Mesenchymal stem cell (in vitro differentiated cells and primary cell): Measurements from ENCODE around the gene TRHDE.
A peak's percentile ranks its signal among the peaks of the same experiment; 100 is the strongest.

Experiments used
- DNase-seq: peaks from one replicate; pipeline ENCODE4 v3.0.0-alpha.2; 2013
- H2AFZ ChIP-seq: one replicate; pipeline ENCODE4 v1.6.1; 2013; ENCODE audit warnings: low read depth, mild to moderate bottlenecking, control low read depth, inconsistent platforms, low read length, moderate library complexity
- H2AK5ac ChIP-seq: 2 replicates; pipeline ENCODE4 v1.6.1; 2013; ENCODE audit warnings: low read length, moderate library complexity, mild to moderate bottlenecking, inconsistent platforms; ENCODE audit not compliant: severe bottlenecking
- H2BK120ac ChIP-seq: one replicate; pipeline ENCODE4 v1.6.1; 2013; ENCODE audit warnings: low read depth, mild to moderate bottlenecking, inconsistent platforms, low read length, moderate library complexity
- H2BK12ac ChIP-seq, 2 experiments: one replicate each; pipeline ENCODE4 v1.6.1; 2013; ENCODE audit warnings: inconsistent platforms in 2 of 2, low read length in 2 of 2, mild to moderate bottlenecking in 2 of 2, moderate library complexity in 2 of 2, control low read depth in 1 of 2
- H2BK15ac ChIP-seq: one replicate; pipeline ENCODE4 v1.6.1; 2013; ENCODE audit warnings: mild to moderate bottlenecking, low read depth, inconsistent platforms; ENCODE audit not compliant: poor library complexity, severe bottlenecking
- H2BK5ac ChIP-seq: 2 replicates; pipeline ENCODE4 v1.6.1; 2013; ENCODE audit warnings: low read depth, mild to moderate bottlenecking, low read length, control low read depth, inconsistent platforms; ENCODE audit not compliant: poor library complexity, severe bottlenecking
- H3K14ac ChIP-seq, 2 experiments: one replicate each; pipeline ENCODE4 v1.6.1; 2013; ENCODE audit warnings: inconsistent platforms in 2 of 2, low read length in 2 of 2, control low read depth in 1 of 2, mild to moderate bottlenecking in 1 of 2, moderate library complexity in 1 of 2
- H3K18ac ChIP-seq, 2 experiments: one replicate each; pipeline ENCODE4 v1.6.1; 2013; ENCODE audit warnings: inconsistent platforms in 2 of 2, low read length in 2 of 2, control low read depth in 1 of 2, low read depth in 1 of 2, mild to moderate bottlenecking in 1 of 2
- H3K23ac ChIP-seq, 2 experiments: one replicate each; pipeline ENCODE4 v1.6.1; 2013; ENCODE audit warnings: inconsistent platforms in 2 of 2, low read length in 2 of 2, mild to moderate bottlenecking in 2 of 2, moderate library complexity in 2 of 2, control low read depth in 1 of 2
- H3K27ac ChIP-seq: 2 replicates; pipeline ENCODE4 v1.5.1; 2013; ENCODE audit warnings: mild to moderate bottlenecking, moderate library complexity, low read length, control low read depth, inconsistent platforms; ENCODE audit not compliant: poor library complexity, severe bottlenecking
- H3K27me3 ChIP-seq, 2 experiments: 2 replicates each; pipeline versions ENCODE4 v1.6.1 to v1.7.0; 2013; ENCODE audit warnings: low read length in 2 of 2, mild to moderate bottlenecking in 2 of 2, moderate library complexity in 2 of 2, control low read depth in 1 of 2, inconsistent platforms in 1 of 2; ENCODE audit not compliant: control insufficient read depth in 1 of 2, insufficient read depth in 1 of 2
- H3K36me3 ChIP-seq, 2 experiments: 2 replicates each; pipeline versions ENCODE4 v1.6.1 to v1.7.0; 2013; ENCODE audit warnings: low read length in 2 of 2, control low read depth in 1 of 2, inconsistent platforms in 1 of 2, low read depth in 1 of 2, mild to moderate bottlenecking in 1 of 2; ENCODE audit not compliant: insufficient read depth in 2 of 2, control insufficient read depth in 1 of 2
- H3K4ac ChIP-seq, 2 experiments: one replicate each; pipeline ENCODE4 v1.6.1; 2013; ENCODE audit warnings: inconsistent platforms in 2 of 2, low read length in 2 of 2, mild to moderate bottlenecking in 2 of 2, moderate library complexity in 2 of 2, control low read depth in 1 of 2, low read depth in 1 of 2
- H3K4me1 ChIP-seq: 2 replicates; pipeline ENCODE4 v1.6.1; 2013; ENCODE audit warnings: low read depth, low read length, control low read depth; ENCODE audit not compliant: control insufficient read depth, insufficient read depth
- H3K4me2 ChIP-seq: 2 replicates; pipeline ENCODE4 v1.6.1; 2013; ENCODE audit warnings: low read length, mild to moderate bottlenecking, inconsistent platforms; ENCODE audit not compliant: poor library complexity, severe bottlenecking
- H3K4me3 ChIP-seq, 2 experiments: 2 replicates each; pipeline versions ENCODE4 v1.5.1 to v1.7.0; 2013; ENCODE audit warnings: low read length in 2 of 2, mild to moderate bottlenecking in 2 of 2, control low read depth in 1 of 2, low read depth in 1 of 2; ENCODE audit not compliant: insufficient read depth in 1 of 2
- H3K79me1 ChIP-seq: replicated peaks from 2 replicates; pipeline ENCODE4 v1.6.1; 2013; ENCODE audit warnings: mild to moderate bottlenecking, control low read depth, low read length, inconsistent platforms; ENCODE audit not compliant: poor library complexity, severe bottlenecking
- H3K9ac ChIP-seq: 2 replicates; pipeline ENCODE4 v1.7.0; 2013; ENCODE audit warnings: mild to moderate bottlenecking, low read length, moderate library complexity
- H3K9me3 ChIP-seq: 2 replicates; pipeline ENCODE4 v1.7.0; 2013; ENCODE audit warnings: mild to moderate bottlenecking, low read length; ENCODE audit not compliant: control insufficient read depth
- H4K8ac ChIP-seq: one replicate; pipeline ENCODE4 v1.6.1; 2013; ENCODE audit warnings: inconsistent platforms, mild to moderate bottlenecking, low read length, moderate library complexity
- H4K91ac ChIP-seq: one replicate; pipeline ENCODE4 v1.6.1; 2013; ENCODE audit warnings: mild to moderate bottlenecking, low read length, inconsistent platforms
- WGBS: methylation state at CpG from one replicate; pipeline ENCODE4 v1.1.7; 2013; ENCODE audit warnings: mixed read lengths; 5-methylcytosine and 5-hydroxymethylcytosine counted together

Gene TRHDE

DNA sequence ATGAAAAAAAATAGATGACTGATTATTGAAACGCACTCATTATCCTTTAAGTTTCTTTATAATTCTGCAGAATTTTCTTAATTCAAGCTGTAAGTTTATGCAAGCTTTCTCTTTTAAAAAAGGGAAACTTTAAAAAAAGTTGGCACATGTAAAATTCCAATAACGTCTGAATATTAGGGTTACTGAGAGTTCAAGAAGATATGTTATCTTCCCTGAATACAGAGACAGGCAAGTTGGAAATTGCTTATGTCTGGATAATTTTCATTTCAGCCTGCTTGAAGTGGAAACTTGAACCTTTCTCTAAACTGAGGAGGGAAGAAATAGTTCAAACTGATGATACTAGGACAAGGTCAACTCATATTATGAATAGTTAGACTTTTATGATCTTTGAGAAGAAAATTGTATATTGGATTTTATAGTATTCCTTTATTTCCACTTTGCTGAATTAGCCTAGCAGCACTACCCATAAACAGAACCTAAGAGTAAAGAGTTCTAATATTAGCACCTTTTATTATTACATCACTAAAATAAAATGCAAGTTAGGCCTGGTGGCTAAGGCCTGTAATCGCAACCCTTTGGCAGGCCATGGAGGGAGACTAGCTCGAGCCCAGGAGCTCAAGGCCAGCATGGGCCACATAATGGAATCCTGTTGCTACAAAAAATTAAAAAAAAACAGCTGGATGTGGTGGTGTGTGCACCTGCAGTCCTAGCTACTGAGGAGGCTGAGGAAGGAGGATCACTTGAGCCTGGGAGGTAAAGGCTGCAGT is 288.0 kb downstream of the TRHDE start:
- H3K23ac ChIP-seq: no peak overlapping the region
- H3K4me3 ChIP-seq: no peak overlapping the region
- no peak overlapping the region for H3K4ac ChIP-seq
- H2BK5ac ChIP-seq: no peak overlapping the region
- no peaks in the 10 kb centered on the region for H3K9me3 ChIP-seq
- no peaks in the 10 kb centered on the region for H3K36me3 ChIP-seq
- peaks cover 2% of the 10 kb centered on the region for H3K4me1 ChIP-seq
- no peak overlapping the region for H2AFZ ChIP-seq
- H3K4me2 ChIP-seq: no peak overlapping the region
- H3K9ac ChIP-seq: no peak overlapping the region
- H3K18ac ChIP-seq: no peak overlapping the region
- H4K8ac ChIP-seq: no peak overlapping the region
- H2AK5ac ChIP-seq: no peak overlapping the region
- no peak overlapping the region for H3K14ac ChIP-seq
- no peaks in the 10 kb centered on the region for H3K27me3 ChIP-seq
- 90% methylated on average over 3 of the region's 4 CpGs for WGBS
- DNase-seq: no peak
- H3K27ac ChIP-seq: no peak overlapping the region
- no peak overlapping the region for H2BK12ac ChIP-seq
- no peak overlapping the region for H2BK120ac ChIP-seq
- no peak overlapping the region for H4K91ac ChIP-seq
- no peaks in the 10 kb centered on the region for H3K79me1 ChIP-seq
- H2BK15ac ChIP-seq: no peak overlapping the region

DNA sequence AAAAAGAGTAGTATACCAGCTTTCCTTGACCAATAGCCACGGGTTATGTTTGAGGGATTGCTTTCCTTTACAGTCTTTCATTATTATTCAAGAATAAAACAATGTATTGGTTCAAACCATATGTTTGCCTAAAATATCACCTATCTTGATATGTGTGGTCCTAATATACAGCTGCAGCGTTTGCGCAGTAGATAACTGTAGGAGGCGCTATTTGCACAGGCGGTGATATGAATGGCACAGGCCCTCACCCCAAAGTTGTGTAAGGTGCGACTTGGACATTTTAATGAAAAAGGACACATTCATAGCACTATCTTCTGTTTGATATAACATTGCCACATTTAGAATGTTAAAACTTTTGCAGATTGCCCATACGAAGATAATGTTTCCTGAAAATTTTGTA is 298.4 kb downstream of the TRHDE start:
- DNase-seq: peak; percentile 4
- no peaks in the 10 kb centered on the region for H3K4me1 ChIP-seq
- 68% methylated on average over 3 of the region's 7 CpGs for WGBS

DNA sequence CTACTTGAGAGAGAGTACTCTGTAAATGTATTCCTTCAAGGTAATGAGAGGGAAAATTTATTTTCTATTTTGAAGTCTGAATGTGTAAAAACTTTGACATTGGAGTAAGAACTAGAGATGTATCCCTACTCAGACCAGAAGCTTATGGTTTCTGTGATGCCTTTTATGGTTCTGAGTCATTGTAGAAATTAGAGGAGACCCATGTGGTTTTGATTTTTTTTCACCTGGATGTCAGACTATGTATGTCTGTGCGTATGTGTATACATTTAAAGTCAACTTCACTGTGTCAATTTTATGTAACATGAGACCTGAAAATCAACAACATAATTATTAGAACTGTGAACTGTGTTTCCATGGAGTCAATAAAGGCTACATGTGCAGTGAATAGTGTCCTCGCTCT is 302.0 kb downstream of the TRHDE start:
- Histone ChIP-seq H2BK120ac (no peak overlapping the region), H3K27me3 (no peaks in the 10 kb centered on the region), H3K4me2 (no peak overlapping the region), H2AFZ (no peak overlapping the region), H3K4ac (no peak overlapping the region), H3K36me3 (no peaks in the 10 kb centered on the region), H2BK15ac (no peak overlapping the region), H3K9ac (no peak overlapping the region), H2AK5ac (no peak overlapping the region), H3K23ac (no peak overlapping the region), H4K8ac (no peak overlapping the region), H3K79me1 (no peaks in the 10 kb centered on the region), H2BK12ac (no peak overlapping the region), H3K4me1 (peaks cover 1% of the 10 kb centered on the region), H4K91ac (no peak overlapping the region), H3K4me3 (no peak overlapping the region), H3K18ac (no peak overlapping the region), H2BK5ac (no peak overlapping the region), H3K9me3 (no peaks in the 10 kb centered on the region), H3K14ac (no peak overlapping the region), H3K27ac (no peak overlapping the region)
- no CpG with 5 or more reads among the region's 2 CpGs for WGBS
- no peak for DNase-seq

More for the DNA sequence above, 298.4 kb downstream of the TRHDE start:
- no peak overlapping the region for H3K27ac ChIP-seq
- H2BK5ac ChIP-seq: no peak overlapping the region
- H2BK12ac ChIP-seq: no peak overlapping the region
- no peaks in the 10 kb centered on the region for H3K9me3 ChIP-seq
- H3K23ac ChIP-seq: no peak overlapping the region
- H4K8ac ChIP-seq: no peak overlapping the region
- H2BK120ac ChIP-seq: no peak overlapping the region
- no peak overlapping the region for H3K9ac ChIP-seq
- no peaks in the 10 kb centered on the region for H3K27me3 ChIP-seq
- H4K91ac ChIP-seq: no peak overlapping the region
- no peak overlapping the region for H3K4me3 ChIP-seq
- H3K18ac ChIP-seq: no peak overlapping the region
- no peak overlapping the region for H3K4ac ChIP-seq
- H2AFZ ChIP-seq: no peak overlapping the region
- H3K4me2 ChIP-seq: no peak overlapping the region
- H3K79me1 ChIP-seq: no peaks in the 10 kb centered on the region
- no peak overlapping the region for H3K14ac ChIP-seq
- no peak overlapping the region for H2BK15ac ChIP-seq
- no peak overlapping the region for H2AK5ac ChIP-seq
- H3K36me3 ChIP-seq: no peaks in the 10 kb centered on the region

DNA sequence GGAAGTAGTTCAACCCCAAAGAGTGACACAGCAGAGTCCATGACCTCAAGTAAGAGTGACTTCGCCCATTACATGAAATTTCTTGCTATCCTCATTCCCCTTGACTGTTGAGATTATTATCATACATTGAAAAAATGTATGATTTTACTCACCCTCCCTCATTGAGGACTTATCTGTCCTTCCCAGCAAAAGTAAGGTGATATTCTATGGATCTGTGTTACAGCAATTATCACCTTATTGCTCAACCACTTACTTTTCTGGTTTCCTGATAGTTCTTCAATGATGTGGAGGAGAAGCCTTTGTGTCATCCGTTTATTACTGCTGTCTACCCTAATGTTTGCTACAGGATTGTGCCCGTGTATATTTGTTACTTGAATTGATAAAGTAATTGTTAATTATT is 306.2 kb downstream of the TRHDE start:
- Histone ChIP-seq H3K27me3 (no peaks in the 10 kb centered on the region), H2BK12ac (no peak overlapping the region), H3K79me1 (no peaks in the 10 kb centered on the region), H3K14ac (no peak overlapping the region), H2BK15ac (no peak overlapping the region), H3K4me3 (no peak overlapping the region), H3K9me3 (no peaks in the 10 kb centered on the region), H2AK5ac (no peak overlapping the region), H3K4ac (no peak overlapping the region), H3K18ac (no peak overlapping the region), H3K36me3 (no peaks in the 10 kb centered on the region), H3K4me1 (peaks cover 1% of the 10 kb centered on the region), H2AFZ (no peak overlapping the region), H3K9ac (no peak overlapping the region), H4K91ac (no peak overlapping the region), H2BK120ac (no peak overlapping the region), H2BK5ac (no peak overlapping the region), H3K4me2 (no peak overlapping the region), H3K23ac (no peak overlapping the region), H3K27ac (no peak overlapping the region), H4K8ac (no peak overlapping the region)
- WGBS: 100% methylated on average over 1 of the region's 3 CpGs
- DNase-seq: no peak
